OCI-LY3 (cell line): ENCODE results near the gene HUS1B.
A peak's percentile ranks its signal among the peaks of the same experiment; 100 is the strongest.

ENCODE experiments used
- H2AFZ ChIP-seq: fragments of 200-600, 300-600 bp; shearing (Covaris generic); 2 replicates; pipeline ENCODE4 v1.6.0; 2014; ENCODE audit warnings: antibody characterized with exemption, low read depth, low read length
- H3K27ac ChIP-seq: fragments of 200-600, 300-600 bp; sonication (generic); 2 replicates; pipeline ENCODE4 v1.5.1; 2014; ENCODE audit warnings: mild to moderate bottlenecking, low read length, moderate library complexity, mixed read lengths
- H3K27me3 ChIP-seq: fragments of 200-600, 300-600 bp; sonication (generic); 2 replicates; pipeline ENCODE4 v1.6.1; 2014; ENCODE audit warnings: low read depth, low read length, mixed read lengths
- H3K36me3 ChIP-seq: fragments of 200-600, 300-600 bp; sonication (generic); replicated peaks from 2 replicates; pipeline ENCODE3; 2014; ENCODE audit warnings: low read depth, low read length, mixed read lengths
- H3K4me1 ChIP-seq: fragments of 300-600, 200-600 bp; sonication (generic); 2 replicates; pipeline ENCODE4 v1.6.1; 2014; ENCODE audit warnings: low read length, mixed read lengths
- H3K4me2 ChIP-seq: fragments of 200-600, 300-600 bp; sonication (generic); 2 replicates; pipeline ENCODE4 v1.6.1; 2014; ENCODE audit warnings: low read length, mixed read lengths
- H3K4me3 ChIP-seq: fragments of 300-600, 200-600 bp; sonication (generic); 2 replicates; pipeline ENCODE4 v1.5.1; 2014; ENCODE audit warnings: antibody characterized with exemption, mild to moderate bottlenecking, low read length, moderate library complexity
- H3K79me2 ChIP-seq: fragments of 300-600, 200-600 bp; shearing (Covaris generic); 2 replicates; pipeline ENCODE4 v1.6.1; 2014; ENCODE audit warnings: mild to moderate bottlenecking, low read length, mixed read lengths
- H3K9ac ChIP-seq: fragments of 300-600, 200-600 bp; shearing (Covaris generic); 2 replicates; pipeline ENCODE4 v1.6.0; 2014; ENCODE audit warnings: mild to moderate bottlenecking, low read length, moderate library complexity
- H3K9me3 ChIP-seq: fragments of 200-600, 300-600 bp; shearing (Covaris generic); 2 replicates; pipeline ENCODE4 v1.6.1; 2014; ENCODE audit warnings: low read length, mixed read lengths; ENCODE audit not compliant: insufficient read depth
- H4K20me1 ChIP-seq: fragments of 200-600, 300-600 bp; sonication (generic); 2 replicates; pipeline ENCODE4 v1.6.1; 2016; ENCODE audit warnings: low read length, mixed read lengths; ENCODE audit not compliant: insufficient read depth
- CTCF ChIP-seq: fragments of 200-600, 300-600 bp; sonication (generic); IDR thresholded peaks from 2 replicates; pipeline ENCODE4 v1.5.1; 2014; ENCODE audit warnings: antibody characterized with exemption, low read length, low read depth
- EZH2phosphoT487 ChIP-seq: fragments of 200-600 bp; shearing (Covaris generic); IDR thresholded peaks from 2 replicates; pipeline ENCODE4 v1.6.1; 2018; ENCODE audit warnings: antibody characterized with exemption, mixed run types, low read depth

HUS1B gene

GRCh38 chr6:692356-692851 is 35.5 kb upstream of the HUS1B start:
- Histone ChIP-seq H3K27me3 (no peaks in the 10 kb centered on the region), H3K36me3 (peaks cover 5% of the 10 kb centered on the region), H4K20me1 (no peaks in the 10 kb centered on the region), H3K4me1 (peaks cover 13% of the 10 kb centered on the region), H3K79me2 (peaks cover 28% of the 10 kb centered on the region), H3K9ac (peak overlapping the region; percentile 77), H3K4me2 (peak overlapping the region; percentile 72), H3K27ac (peak overlapping the region; percentile 16), H2AFZ (no peak overlapping the region), H3K9me3 (no peaks in the 10 kb centered on the region), H3K4me3 (peak overlapping the region; percentile 79)
- TF ChIP-seq CTCF (no peak), EZH2phosphoT487 (no peak)

- H3K4me3 ChIP-seq, result no peak overlapping the region
- peaks cover 43% of the 10 kb centered on the region for H3K79me2 ChIP-seq
- H3K4me1 ChIP-seq, result peaks cover 29% of the 10 kb centered on the region
- peaks cover 5% of the 10 kb centered on the region for H3K36me3 ChIP-seq
- H3K9ac ChIP-seq, result no peak overlapping the region
- no peaks in the 10 kb centered on the region for H4K20me1 ChIP-seq
- H3K27me3 ChIP-seq, result no peaks in the 10 kb centered on the region
- no peak overlapping the region for H3K4me2 ChIP-seq
- no peaks in the 10 kb centered on the region for H3K9me3 ChIP-seq
- TF ChIP-seq CTCF (no peak), EZH2phosphoT487 (no peak)
- H3K27ac ChIP-seq, result no peak overlapping the region
- H2AFZ ChIP-seq, result no peak overlapping the region
Observed at GRCh38 chr6:689223-689622, 32.3 kb upstream of the HUS1B start.

GRCh38 chr6:686497-686896 is 29.6 kb upstream of the HUS1B start:
- TF ChIP-seq CTCF (peak; percentile 29), EZH2phosphoT487 (no peak)
- no peaks in the 10 kb centered on the region for H3K9me3 ChIP-seq
- H3K4me3 ChIP-seq, result no peak overlapping the region
- peaks cover 35% of the 10 kb centered on the region for H3K4me1 ChIP-seq
- H4K20me1 ChIP-seq, result no peaks in the 10 kb centered on the region
- H3K27me3 ChIP-seq, result no peaks in the 10 kb centered on the region
- H3K27ac ChIP-seq, result no peak overlapping the region
- H3K36me3 ChIP-seq, result peaks cover 11% of the 10 kb centered on the region
- H3K4me2 ChIP-seq, result no peak overlapping the region
- no peak overlapping the region for H3K9ac ChIP-seq
- no peak overlapping the region for H2AFZ ChIP-seq
- peaks cover 57% of the 10 kb centered on the region for H3K79me2 ChIP-seq

- H3K9ac ChIP-seq, result peak overlapping the region; percentile 71
- no peaks in the 10 kb centered on the region for H4K20me1 ChIP-seq
- peaks cover 29% of the 10 kb centered on the region for H3K4me1 ChIP-seq
- H3K4me3 ChIP-seq, result peak overlapping the region; percentile 65
- no peaks in the 10 kb centered on the region for H3K27me3 ChIP-seq
- peak overlapping the region; percentile 99 for H3K27ac ChIP-seq
- H3K9me3 ChIP-seq, result no peaks in the 10 kb centered on the region
- peaks cover 10% of the 10 kb centered on the region for H3K36me3 ChIP-seq
- TF ChIP-seq EZH2phosphoT487 (no peak), CTCF (no peak)
- H2AFZ ChIP-seq, result no peak overlapping the region
- peaks cover 52% of the 10 kb centered on the region for H3K79me2 ChIP-seq
- H3K4me2 ChIP-seq, result peak overlapping the region; percentile 88
Observed at GRCh38 chr6:684831-685636, 28.1 kb upstream of the HUS1B start.
